B cell (primary cell): ENCODE measurements around the gene ATG2A. TPM values are rescaled to one million over a fixed set of nuclear protein-coding genes. Genes with fewer than 3 reads are reported as not detected.

Source experiments
- ATAC-seq: fragments of 200-7000 bp; cut with Tn5 transposase; one replicate; pipeline ENCODE4 v1.10.0; 2021; ENCODE audit warnings: low read depth, mild to moderate bottlenecking, moderate number of reproducible peaks, moderate library complexity
- CTCF ChIA-PET: fragments of 350-600 bp; sonication (Branson Sonifier 250); formaldehyde crosslinking; loops from one replicate; lab custom pipeline; 2021; ENCODE audit warnings: antibody characterized with exemption, inconsistent platforms; lab: Charles Lee
- POLR2A ChIA-PET: fragments of 350-600 bp; sonication (Branson Sonifier 250); formaldehyde crosslinking; loops from one replicate; lab custom pipeline; 2021; ENCODE audit warnings: antibody characterized with exemption; lab: Charles Lee
- DNase-seq: peaks from one replicate; pipeline ENCODE4 v3.0.0; 2013
- H2AFZ ChIP-seq: 2 replicates; pipeline ENCODE4 v1.6.1; 2012; ENCODE audit warnings: mild to moderate bottlenecking, low read depth, low read length; ENCODE audit not compliant: insufficient read depth, poor library complexity, severe bottlenecking
- H3K27ac ChIP-seq, 2 donors: 1 replicate in 1 of 2; 2 replicates in 1 of 2; pipeline ENCODE4 v1.5.1; 2012 to 2013; ENCODE audit warnings: low read length in 2 of 2, mild to moderate bottlenecking in 2 of 2, moderate library complexity in 1 of 2
- H3K27me3 ChIP-seq, 4 experiments: fragments of 200-600 bp in 1 of 4; sonication (generic) in 1 of 4; replicated peaks in 1 of 4; 1 replicate in 2 of 4; 2 replicates in 2 of 4; pipeline versions ENCODE4 v1.6.1 to v1.7.0; 2013 to 2016; ENCODE audit warnings: low read length in 3 of 4, mild to moderate bottlenecking in 2 of 4, mixed read lengths in 1 of 4, moderate library complexity in 1 of 4; ENCODE audit not compliant: insufficient read depth in 4 of 4, control insufficient read depth in 3 of 4; ENCODE audit errors: control extremely low read depth in 1 of 4
- H3K36me3 ChIP-seq, 2 experiments: replicated peaks in 1 of 2; 1 replicate in 1 of 2; 2 replicates in 1 of 2; pipeline versions ENCODE4 v1.6.1 to v1.7.1; 2013; ENCODE audit warnings: low read length in 1 of 2; ENCODE audit not compliant: insufficient read depth in 2 of 2, control insufficient read depth in 1 of 2; ENCODE audit errors: control extremely low read depth in 1 of 2, extremely low read depth in 1 of 2
- H3K4me1 ChIP-seq, 2 donors: fragments of 200-600 bp in 1 of 2; sonication (generic) in 1 of 2; 1 replicate in 1 of 2; 2 replicates in 1 of 2; pipeline versions ENCODE4 v1.5.1 to v1.6.1; 2013 to 2017; ENCODE audit warnings: low read length in 2 of 2; ENCODE audit not compliant: control insufficient read depth in 2 of 2, insufficient read depth in 2 of 2
- H3K4me2 ChIP-seq: replicated peaks from 2 replicates; pipeline ENCODE3; 2012; ENCODE audit warnings: mild to moderate bottlenecking, low read depth, low read length; ENCODE audit not compliant: poor library complexity, severe bottlenecking
- H3K4me3 ChIP-seq, 5 experiments: fragments of 200-600 bp in 1 of 5; sonication (generic) in 1 of 5; 1 replicate in 3 of 5; 2 replicates in 2 of 5; pipeline versions ENCODE4 v1.5.1 to v1.7.0; 2011 to 2016; ENCODE audit warnings: low read length in 4 of 5, mild to moderate bottlenecking in 4 of 5, low read depth in 2 of 5, control low read depth in 1 of 5, moderate library complexity in 1 of 5; ENCODE audit not compliant: insufficient read depth in 1 of 5; ENCODE audit errors: control extremely low read depth in 1 of 5, extremely low read depth in 1 of 5
- H3K79me2 ChIP-seq: fragments of 200-600 bp; sonication (generic); one replicate; pipeline ENCODE4 v1.6.0; 2016; ENCODE audit warnings: low read length; ENCODE audit not compliant: control insufficient read depth, insufficient read depth
- H3K9ac ChIP-seq: fragments of 200-600 bp; sonication (generic); 2 replicates; pipeline ENCODE4 v1.6.1; 2017; ENCODE audit warnings: mild to moderate bottlenecking, low read length, moderate library complexity
- H3K9me3 ChIP-seq, 3 donors: one replicate each; pipeline versions ENCODE4 v1.6.1 to v1.7.1; 2013; ENCODE audit warnings: low read length in 2 of 3; ENCODE audit not compliant: control insufficient read depth in 2 of 3, insufficient read depth in 1 of 3; ENCODE audit errors: control extremely low read depth in 1 of 3
- H4K20me1 ChIP-seq: 2 replicates; pipeline ENCODE4 v1.6.0; 2012; ENCODE audit warnings: mild to moderate bottlenecking, low read length; ENCODE audit not compliant: insufficient read depth, control insufficient read depth, poor library complexity, severe bottlenecking
- H3K27ac Mint-ChIP-seq: one replicate; pipeline ENCODE4 v1.8.0; 2021; ENCODE audit warnings: mixed read lengths
- H3K27me3 Mint-ChIP-seq: one replicate; pipeline ENCODE4 v1.8.0; 2021; ENCODE audit warnings: mixed read lengths
- H3K4me1 Mint-ChIP-seq: one replicate; pipeline ENCODE4 v1.8.0; 2021; ENCODE audit warnings: mixed read lengths
- H3K4me3 Mint-ChIP-seq: one replicate; pipeline ENCODE4 v1.8.0; 2021; ENCODE audit warnings: mixed read lengths
- H3K9me3 Mint-ChIP-seq: one replicate; pipeline ENCODE4 v1.8.0; 2022; ENCODE audit warnings: mixed read lengths; ENCODE audit not compliant: insufficient read depth
- CTCF ChIP-seq: fragments of 200-600 bp; IDR thresholded peaks from one replicate; pipeline ENCODE4 v1.8.0; 2022; ENCODE audit warnings: antibody characterized with exemption, mild to moderate bottlenecking
- EZH2 ChIP-seq: IDR thresholded peaks from 2 replicates; pipeline ENCODE4 v1.6.1; 2012; ENCODE audit warnings: borderline replicate concordance, low read depth, mild to moderate bottlenecking, moderate library complexity, low read length; ENCODE audit not compliant: insufficient read depth, poor library complexity, severe bottlenecking
- WGBS: methylation state at CpG from one replicate; pipeline ENCODE4 v1.1.5; 2013; ENCODE audit warnings: missing lambda C conversion rate; ENCODE audit not compliant: insufficient coverage; 5-methylcytosine and 5-hydroxymethylcytosine counted together
- intact Hi-C: fragments of 100-400 bp; cut with micrococcal nuclease; formaldehyde crosslinking; loops from one replicate; pipeline ENCODE4 v1.10.0; 2022
- polyA plus RNA-seq: library from polyadenylated mRNA; depleted of rRNA; stranded (reverse); fragments of >200 nt; gene quantifications from 2 replicates; pipeline ENCODE4 v1.2.3, GENCODE V29; 2012
- total RNA-seq, 2 donors: library from RNA; stranded (reverse); fragments of 120-200 nt in 1 of 2; gene quantifications; 1 replicate in 1 of 2; 2 replicates in 1 of 2; pipeline versions ENCODE4 v1.2.3 to v1.2.4, GENCODE V29; 2013 to 2022

ATG2A gene
- total and polyA plus RNA-seq, 2 donors (not counting 1 experiment from before 2014, with no cell fraction given), result 24.3 to 38.6 TPM

GRCh38 chr11:64858467-64859263, 58.3 kb downstream of the ATG2A start:
- peak overlapping the region; percentile 81 for H3K4me3 Mint-ChIP-seq
- peak overlapping the region; percentile 95 for H3K27ac Mint-ChIP-seq
- no peaks in the 10 kb centered on the region for H3K9me3 Mint-ChIP-seq
- H3K4me3 ChIP-seq, result peak overlapping the region in 4 of 5 experiments; percentile 7 to 43 (median 17)
- H3K4me2 ChIP-seq, result peak overlapping the region; percentile 76
- intact Hi-C loops, result loop anchor here (1.0 kb wide), 1 partner anchor 7 kb away; no protein-coding TSS in a partner anchor
- H3K4me1 Mint-ChIP-seq, result peaks cover 84% of the 10 kb centered on the region
- TF ChIP-seq EZH2 (no peak), CTCF (no peak)
- POLR2A ChIA-PET, result interaction anchor here (0.8 to 3.0 kb wide), 10 partner anchors 8 to 138 kb away, joined by 3 to 20 read pairs (median 4); partner anchors contain the start of genes ATG2A, BATF2, EHD1 and RASGRP2
- peaks cover 0 to 4% (median 0%) of the 10 kb centered on the region in 3 donors for H3K9me3 ChIP-seq
- DNase-seq, result peak; percentile 72
- no peaks in the 10 kb centered on the region for H3K27me3 ChIP-seq
- peaks cover 0 to 63% of the 10 kb centered on the region in 2 experiments for H3K36me3 ChIP-seq
- ATAC-seq, result peak; percentile 57
- H3K79me2 ChIP-seq, result peaks cover 95% of the 10 kb centered on the region
- 32% methylated on average over 15 of the region's 19 CpGs for WGBS
- peak overlapping the region; percentile 51 for H3K9ac ChIP-seq
- peak overlapping the region; percentile 72 to 86 for H3K27ac ChIP-seq
- no peaks in the 10 kb centered on the region for H3K27me3 Mint-ChIP-seq
- H4K20me1 ChIP-seq, result peaks cover 24% of the 10 kb centered on the region
- CTCF ChIA-PET, result interaction anchor here (0.6 to 29.2 kb wide), 5 partner anchors 8 to 651 kb away, joined by 3 to 1254 read pairs (median 19); partner anchors contain the start of genes CDC42BPG and EHD1
- no peak overlapping the region for H2AFZ ChIP-seq
- peaks cover 97 to 100% of the 10 kb centered on the region in 2 donors for H3K4me1 ChIP-seq
